HG02870 (cell line): ENCODE data around the gene PGAP3.

ENCODE experiments used
- ATAC-seq: cut with Tn5 transposase; IDR thresholded peaks from one replicate; pipeline ENCODE4 v1.9.1; 2021; ENCODE audit warnings: mild to moderate bottlenecking, moderate library complexity; ENCODE audit not compliant: unreplicated experiment

The PGAP3 gene

DNA sequence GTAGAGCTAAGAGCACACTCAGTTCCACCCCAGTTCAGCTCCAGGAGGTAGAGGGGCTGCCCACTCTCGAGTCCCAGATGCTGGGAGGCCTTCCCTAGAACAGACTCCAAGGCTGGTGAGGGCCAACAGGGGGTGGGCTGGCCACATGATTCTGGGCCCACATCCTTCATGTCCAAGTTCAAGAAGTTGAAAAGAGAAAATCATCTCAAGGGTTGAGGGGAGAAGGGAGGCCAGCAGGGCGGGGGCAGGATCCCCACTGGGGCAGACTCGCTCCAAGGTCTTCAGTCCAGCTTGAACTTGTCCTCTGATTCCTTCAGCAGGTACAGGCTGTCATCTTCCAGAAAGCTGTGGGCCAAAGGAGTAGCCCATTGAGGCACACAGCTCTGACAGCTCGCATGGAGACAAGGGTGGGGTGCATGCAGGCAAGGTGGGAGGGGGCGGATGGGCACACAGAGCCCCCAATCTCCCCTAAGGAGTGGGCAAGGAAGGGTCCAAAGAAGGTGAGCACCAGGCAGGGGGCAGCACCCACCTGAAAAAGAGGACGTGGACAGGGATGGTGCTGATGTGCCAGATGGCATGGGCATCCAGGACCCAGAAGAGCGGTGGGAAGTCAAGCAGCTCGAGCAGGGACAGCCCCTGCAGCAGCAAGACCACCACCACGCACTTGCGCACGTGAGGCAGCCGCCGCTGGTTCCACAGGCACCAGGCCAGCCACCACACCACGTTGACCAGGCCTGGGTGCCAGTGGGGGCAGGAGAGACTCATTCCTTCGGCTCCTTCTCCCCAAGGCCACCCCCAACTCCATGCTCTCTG lies 15.1 kb downstream of the PGAP3 start:
- ATAC-seq = no peak

DNA sequence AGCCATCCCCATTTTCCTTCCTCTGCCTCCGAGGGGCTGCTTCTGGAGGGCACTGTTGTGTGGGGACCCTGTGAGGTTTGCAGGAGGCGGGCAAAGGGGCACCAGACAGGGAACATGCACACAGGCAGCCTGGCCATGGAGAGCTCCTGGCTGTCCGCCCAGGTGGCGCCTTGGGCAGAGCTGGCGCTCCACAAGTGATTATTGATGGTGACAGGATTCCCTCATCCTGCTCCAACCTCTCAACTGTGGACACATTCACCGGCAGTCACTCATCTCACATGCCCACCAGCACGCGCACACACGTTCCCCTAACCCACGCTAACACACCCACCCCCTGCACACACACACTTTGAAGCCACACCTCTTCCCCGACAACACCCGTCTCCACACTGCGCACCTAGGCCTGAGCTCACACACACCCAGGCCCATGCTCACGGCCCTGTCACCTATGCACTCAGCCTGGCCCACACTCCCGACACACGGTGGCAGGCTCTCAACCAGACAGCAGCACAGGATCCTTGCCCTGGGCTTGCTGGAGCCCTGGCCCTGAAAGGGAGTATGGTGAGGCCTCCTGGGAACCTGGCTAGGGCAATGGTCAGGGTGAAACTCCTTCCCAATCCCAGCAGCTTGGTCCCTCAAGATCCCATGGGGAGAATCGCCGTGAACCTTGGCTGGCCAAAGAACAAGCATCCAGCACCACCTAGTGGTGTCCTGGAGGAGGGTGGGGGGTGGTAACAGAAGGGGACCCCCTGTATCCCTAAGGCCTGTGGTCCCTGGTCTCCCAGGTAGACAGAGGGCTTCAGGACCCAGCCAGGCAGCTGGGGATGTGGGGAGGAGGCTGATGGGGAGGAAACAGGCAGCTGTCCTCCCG lies 16.0 kb downstream of the PGAP3 start:
- no peak for ATAC-seq

DNA sequence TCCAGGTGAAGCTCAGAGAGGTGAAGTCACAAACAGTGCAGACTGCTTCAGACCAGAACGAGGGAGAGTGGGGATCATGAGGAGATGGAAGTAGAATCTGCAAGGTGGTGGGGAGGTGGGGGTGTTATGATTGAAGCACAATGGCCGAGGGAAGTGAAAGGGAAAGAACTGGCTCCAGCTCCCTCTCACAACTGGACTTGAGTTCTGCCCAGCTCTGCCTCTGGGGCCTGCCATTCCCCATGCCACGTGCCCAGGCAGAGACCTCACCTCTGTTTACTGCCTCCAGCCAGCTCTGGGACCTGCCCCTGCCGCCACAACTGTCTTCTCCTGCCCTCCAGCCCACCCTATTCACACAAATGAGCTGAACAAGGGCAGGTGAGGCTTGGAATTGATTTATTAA lies 17.1 kb downstream of the PGAP3 start:
- no peak for ATAC-seq

DNA sequence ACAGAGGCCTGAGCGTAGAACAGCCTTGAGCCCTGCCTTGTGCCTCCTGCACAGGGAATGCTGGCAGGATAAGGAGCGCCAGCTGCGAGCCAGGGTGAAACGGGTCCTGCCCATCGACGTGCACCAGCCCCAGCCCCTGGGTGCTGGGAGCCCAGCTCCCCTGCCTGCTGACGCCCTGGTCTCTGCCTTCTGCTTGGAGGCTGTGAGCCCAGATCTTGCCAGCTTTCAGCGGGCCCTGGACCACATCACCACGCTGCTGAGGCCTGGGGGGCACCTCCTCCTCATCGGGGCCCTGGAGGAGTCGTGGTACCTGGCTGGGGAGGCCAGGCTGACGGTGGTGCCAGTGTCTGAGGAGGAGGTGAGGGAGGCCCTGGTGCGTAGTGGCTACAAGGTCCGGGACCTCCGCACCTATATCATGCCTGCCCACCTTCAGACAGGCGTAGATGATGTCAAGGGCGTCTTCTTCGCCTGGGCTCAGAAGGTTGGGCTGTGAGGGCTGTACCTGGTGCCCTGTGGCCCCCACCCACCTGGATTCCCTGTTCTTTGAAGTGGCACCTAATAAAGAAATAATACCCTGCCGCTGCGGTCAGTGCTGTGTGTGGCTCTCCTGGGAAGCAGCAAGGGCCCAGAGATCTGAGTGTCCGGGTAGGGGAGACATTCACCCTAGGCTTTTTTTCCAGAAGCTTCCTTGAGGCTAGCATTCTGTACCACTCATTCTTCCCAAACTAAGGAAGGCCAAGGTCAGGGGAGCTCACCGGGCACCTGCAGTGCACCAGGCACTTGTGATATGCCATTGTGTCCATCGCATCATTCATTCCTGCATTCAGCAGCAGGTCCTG lies 17.7 kb downstream of the PGAP3 start:
- no peak for ATAC-seq

DNA sequence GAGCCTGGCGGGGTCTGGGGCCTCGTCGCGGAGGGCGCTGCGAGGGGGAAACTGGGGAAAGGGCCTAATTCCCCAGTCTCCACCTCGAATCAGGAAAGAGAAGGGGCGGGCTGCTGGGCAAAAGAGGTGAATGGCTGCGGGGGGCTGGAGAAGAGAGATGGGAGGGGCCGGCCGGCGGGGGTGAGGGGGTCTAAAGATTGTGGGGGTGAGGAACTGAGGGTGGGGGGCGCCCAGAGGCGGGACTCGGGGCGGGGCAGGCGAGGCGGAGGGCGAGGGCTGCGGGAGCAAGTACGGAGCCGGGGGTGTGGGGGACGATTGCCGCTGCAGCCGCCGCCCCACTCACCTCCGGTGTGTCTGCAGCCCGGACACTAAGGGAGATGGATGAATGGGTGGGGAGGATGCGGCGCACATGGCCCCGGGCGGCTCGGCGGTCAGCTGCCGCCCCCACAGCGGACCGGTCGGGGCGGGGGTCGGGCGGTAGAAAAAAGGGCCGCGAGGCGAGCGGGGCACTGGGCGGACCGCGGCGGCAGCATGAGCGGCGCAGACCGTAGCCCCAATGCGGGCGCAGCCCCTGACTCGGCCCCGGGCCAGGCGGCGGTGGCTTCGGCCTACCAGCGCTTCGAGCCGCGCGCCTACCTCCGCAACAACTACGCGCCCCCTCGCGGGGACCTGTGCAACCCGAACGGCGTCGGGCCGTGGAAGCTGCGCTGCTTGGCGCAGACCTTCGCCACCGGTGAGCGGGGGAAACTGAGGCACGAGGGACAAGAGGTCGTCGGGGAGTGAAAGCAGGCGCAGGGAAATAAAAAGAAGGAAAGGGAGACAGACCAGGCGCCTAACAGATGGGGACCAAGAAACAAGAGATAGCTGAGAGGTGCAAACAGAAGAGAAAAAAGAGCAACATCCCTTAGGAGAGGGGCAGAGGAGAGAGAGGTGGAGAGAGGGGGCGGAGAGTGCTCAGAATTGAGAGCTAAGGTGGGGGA lies 19.6 kb downstream of the PGAP3 start, which contains the start of gene PNMT:
Gene PNMT (plus strand): TSS at position 509 of the 980 bp plus-strand sequence. CDS start 23 bp downstream, at position 532.
- peak; percentile 47 for ATAC-seq

DNA sequence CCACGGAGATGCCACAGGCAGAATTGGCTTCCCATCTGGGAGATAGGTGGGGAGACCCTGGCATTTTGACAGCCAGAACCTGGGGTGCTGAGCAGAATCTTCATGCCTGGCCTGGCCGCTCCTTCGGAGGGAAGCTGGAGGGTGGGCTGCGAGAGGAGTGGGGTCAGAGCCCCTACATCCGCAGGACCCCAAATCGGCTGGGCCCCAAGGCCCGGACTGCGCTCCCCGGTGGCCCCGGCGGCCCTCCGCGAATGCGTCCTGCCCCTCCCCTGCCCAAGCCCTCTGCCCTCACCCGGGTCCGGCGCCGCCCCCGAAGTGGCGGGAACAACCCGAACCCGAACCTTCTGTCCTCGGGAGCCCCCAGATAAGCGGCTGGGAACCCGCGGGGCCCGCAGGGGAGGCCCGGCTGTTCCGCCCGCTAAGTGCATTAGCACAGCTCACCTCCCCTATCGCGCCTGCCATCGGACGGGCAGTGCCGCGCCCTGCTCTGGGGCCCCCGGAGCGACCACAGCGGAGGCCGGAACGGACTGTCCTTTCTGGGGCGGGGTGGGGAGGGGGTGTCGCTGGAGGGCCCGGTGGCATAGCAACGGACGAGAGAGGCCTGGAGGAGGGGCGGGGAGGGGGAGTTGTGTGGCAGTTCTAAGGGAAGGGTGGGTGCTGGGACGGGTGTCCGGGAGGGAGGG lies 20.5 kb downstream of the PGAP3 start:
- no peak for ATAC-seq

DNA sequence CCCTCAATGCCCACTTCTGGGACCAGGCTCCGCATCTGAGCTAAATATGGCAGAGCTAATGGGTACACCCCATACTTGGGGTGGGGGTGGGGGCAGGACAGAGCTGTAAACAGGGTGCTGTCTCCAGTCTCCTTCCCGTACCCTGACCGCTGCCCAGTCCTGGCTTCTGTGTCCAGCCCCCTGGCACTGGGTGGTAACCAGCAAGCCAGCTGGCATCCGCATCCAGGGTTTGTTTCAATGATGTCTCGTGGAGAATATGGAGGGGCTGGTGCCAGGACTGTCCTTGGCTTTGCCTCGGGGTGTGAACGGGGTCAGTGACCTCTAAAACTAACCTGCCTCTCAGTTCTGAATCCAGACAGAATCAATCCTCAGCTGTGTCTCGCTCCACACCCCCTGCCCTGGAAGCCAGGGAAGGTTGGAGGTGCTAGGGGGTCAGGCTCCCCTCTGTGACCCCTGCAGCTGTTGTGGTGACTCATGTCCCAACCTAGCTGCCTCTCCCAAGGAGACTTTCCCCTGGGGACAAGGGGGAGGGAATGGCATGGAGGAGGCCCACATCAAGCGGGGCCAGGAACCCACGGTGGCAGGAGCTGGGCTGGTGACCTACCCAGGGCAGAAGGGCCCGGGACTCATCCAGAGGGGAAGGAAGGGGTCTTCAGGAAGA lies 21.1 kb downstream of the PGAP3 start:
- ATAC-seq = no peak

DNA sequence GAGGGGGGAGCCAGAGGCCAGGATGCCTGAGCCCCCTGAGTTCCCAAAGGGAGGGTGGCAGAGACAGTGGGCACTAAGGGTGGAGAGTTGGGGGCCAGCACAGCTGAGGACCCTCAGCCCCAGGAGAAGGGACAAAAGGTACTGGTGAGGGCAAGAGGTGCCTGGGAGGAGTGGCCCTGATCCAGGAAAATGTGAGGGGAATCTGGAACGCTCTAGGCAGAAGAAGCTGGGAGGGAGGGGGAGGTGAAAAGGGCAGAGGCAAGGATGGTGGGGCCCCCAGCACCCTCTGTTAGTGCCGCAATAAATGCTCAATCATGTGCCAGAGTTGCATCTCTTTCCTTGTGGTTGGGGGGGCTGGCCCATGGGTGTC lies 21.6 kb downstream of the PGAP3 start:
- ATAC-seq = no peak

DNA sequence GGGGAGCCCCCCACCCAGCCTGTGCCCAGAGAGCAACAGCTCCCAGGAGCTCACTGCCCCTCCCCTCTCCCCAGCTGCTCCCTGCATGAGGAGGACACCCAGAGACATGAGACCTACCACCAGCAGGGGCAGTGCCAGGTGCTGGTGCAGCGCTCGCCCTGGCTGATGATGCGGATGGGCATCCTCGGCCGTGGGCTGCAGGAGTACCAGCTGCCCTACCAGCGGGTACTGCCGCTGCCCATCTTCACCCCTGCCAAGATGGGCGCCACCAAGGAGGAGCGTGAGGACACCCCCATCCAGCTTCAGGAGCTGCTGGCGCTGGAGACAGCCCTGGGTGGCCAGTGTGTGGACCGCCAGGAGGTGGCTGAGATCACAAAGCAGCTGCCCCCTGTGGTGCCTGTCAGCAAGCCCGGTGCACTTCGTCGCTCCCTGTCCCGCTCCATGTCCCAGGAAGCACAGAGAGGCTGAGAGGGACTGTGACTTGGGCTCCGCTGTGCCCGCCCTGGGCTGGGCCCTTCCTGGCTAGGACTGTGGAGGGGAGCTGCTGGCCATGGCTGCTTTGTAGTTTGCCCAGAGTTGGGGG lies 22.1 kb downstream of the PGAP3 start:
- ATAC-seq = no peak

DNA sequence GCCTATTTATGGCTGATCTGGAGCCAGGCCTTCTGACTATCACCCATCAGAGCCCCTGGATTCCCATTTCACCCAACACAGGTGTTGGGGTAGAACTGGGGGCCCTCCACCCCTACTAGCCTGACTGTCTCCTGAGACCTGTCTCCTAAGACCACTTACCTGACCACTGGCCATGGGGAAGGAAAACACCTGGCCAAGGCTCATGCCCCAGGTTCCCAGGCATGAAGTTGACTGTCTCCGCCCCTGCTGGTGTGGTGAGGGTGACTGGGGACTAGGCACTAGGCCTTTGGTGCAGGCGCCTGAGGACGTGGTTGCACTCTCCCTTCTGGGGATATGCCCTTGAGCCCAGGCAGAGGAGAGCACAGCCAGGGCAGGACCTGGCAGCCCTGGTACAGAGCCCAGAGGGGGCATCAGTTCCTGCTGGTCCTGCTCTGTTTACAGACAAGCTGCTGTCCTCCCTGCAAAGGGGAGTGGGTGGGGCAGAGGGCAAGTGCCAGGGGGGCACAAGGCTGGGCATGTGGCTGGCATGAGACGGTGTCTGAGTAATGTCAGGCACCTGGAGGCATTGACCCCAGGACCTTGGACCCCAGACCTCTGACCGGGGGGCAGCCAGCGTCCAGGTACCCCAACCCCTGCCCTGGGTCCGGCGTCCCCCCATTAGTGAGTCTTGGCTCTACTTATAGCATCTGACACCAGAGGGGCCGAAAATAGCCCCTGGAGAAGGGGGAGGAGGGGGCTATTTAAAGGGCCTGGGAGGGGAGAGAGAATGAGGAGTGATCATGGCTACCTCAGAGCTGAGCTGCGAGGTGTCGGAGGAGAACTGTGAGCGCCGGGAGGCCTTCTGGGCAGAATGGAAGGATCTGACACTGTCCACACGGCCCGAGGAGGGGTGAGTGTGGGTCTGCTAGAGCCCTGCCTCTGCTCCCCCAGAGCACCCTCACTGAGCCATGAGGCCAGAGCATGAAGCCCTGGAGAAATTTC lies 23.0 kb downstream of the PGAP3 start, which contains the start of gene TCAP:
Gene TCAP (plus strand): TSS at position 769 of the 981 bp plus-strand sequence. CDS start 11 bp downstream, at position 780.
- no peak for ATAC-seq

DNA sequence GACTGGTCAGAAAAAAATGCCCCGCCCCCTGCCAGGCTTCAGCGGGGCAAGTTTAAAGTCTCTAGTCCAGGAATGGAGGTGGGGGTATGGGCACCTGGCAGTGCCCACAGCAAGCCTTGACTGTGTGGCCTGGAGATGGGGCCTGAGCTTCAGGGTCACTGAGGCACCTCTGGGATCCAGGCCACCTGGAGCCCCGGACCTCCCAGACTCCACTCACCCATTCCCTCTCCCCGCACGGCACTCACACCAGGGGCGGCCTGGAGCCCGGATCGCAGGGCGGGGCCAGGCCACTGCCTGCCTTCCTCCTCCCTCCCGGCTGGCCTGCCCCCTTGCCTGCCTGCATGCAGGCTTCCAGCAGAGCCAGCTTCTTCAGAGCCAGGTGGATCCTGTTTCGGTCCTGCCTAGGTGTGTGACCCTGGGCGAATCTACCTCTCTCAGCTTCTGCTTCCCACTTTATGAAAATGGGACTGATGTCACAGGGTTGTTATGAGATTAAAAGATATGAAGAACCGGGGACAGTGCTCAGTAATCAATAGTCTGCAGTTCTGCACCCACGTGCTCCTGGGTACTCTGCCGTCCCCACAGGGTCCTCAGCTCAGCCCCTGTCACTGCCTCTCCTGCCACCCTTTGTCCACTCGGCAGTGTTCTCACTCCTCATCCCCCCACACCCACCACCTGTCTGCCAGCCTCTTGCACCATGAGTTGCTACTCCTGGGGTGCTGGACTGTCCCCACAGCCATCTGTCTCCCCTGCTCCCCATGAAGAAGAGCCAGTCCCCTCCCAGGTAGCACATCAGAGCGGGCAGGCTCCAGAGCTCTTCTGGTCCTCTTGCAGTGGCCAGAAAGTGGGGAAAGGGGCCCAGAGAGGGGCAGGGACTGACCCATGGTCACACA lies 23.9 kb downstream of the PGAP3 start:
- ATAC-seq = no peak

DNA sequence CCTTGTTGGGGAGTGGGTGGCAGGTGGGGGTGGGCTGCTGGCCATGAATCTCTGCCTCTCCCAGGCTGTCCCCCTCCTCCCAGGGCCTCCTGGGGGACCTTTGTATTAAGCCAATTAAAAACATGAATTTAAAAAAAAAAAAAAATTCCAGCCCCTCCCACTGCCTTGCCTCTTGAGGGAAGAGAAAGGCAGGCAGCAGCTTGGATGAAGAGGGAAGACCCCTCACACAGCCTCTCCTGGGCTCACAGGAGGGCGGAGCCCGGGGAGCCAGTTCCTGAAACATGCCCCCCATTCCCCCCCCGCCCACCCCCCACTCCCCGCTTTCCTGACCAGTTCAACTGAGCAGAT lies 24.5 kb downstream of the PGAP3 start:
- ATAC-seq = no peak

DNA sequence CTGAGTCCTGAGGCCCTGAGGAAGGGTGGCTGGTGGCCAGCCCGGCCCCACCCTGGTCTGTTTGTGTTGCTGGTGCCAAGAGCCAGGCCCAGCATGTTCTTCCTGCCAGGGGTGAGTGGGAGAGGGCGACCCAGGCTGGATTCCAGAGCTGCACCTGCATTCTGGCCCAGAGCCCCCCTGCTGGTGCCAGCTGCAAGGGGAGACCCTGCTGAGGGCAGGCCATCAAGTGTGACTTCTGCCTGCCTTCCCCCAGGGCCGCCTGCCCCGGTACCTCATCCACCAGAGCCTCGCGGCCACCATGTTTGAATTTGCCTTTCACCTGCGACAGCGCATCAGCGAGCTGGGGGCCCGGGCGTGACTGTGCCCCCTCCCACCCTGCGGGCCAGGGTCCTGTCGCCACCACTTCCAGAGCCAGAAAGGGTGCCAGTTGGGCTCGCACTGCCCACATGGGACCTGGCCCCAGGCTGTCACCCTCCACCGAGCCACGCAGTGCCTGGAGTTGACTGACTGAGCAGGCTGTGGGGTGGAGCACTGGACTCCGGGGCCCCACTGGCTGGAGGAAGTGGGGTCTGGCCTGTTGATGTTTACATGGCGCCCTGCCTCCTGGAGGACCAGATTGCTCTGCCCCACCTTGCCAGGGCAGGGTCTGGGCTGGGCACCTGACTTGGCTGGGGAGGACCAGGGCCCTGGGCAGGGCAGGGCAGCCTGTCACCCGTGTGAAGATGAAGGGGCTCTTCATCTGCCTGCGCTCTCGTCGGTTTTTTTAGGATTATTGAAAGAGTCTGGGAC lies 25.1 kb downstream of the PGAP3 start:
- no peak for ATAC-seq

DNA sequence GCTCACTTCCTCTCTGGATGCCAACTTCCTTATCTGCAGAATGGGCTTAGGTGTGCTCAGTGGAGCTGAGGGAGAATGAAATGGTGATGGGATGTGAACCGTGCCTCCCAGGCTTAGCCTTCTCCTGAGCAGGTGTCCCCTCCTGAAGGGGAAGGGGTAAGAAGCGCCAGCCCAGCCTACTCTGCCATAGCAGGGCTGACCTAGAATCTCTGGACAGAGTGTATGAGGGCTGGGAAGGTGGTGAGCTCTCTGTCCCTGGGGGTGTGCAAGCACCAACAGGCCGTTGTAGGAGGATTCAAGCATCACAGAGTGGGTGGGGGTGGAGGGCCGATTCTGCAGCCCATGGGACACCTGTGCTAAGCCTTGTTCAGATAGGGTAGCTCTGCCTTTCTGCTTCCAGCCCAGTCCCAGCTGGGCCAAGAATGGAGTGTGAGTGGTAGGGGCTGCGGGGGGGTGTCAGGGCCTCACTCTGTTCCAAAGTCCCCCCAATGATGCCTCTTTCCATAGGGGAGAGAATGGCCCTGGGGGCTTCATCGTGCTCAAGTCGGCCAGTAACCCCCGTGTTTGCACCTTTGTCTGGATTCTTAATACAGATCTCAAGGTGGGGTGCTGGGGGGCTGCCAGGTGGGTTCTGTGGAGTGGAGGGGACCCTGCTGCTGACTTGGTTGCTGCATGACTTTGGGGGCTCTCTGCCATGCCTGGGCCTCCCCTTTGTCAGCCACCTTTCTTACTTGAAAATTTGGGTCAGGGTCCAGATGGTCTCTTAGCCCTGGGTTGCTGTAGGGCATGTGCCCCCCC lies 25.9 kb downstream of the PGAP3 start:
- ATAC-seq = no peak
